HG02870 (cell line): Measurements from ENCODE around the gene HOTAIR.

Experiments used
- ATAC-seq: cut with Tn5 transposase; IDR thresholded peaks from one replicate; pipeline ENCODE4 v1.9.1; 2021; ENCODE audit warnings: mild to moderate bottlenecking, moderate library complexity; ENCODE audit not compliant: unreplicated experiment

HOTAIR gene

GRCh38 chr12:53948650-53949593, 25.8 kb downstream of the HOTAIR start:
- no peak for ATAC-seq

GRCh38 chr12:53947743-53948142, 27.0 kb downstream of the HOTAIR start:
- ATAC-seq: no peak

- ATAC-seq: no peak
Measured at GRCh38 chr12:53944907-53945847, 29.6 kb downstream of the HOTAIR start.

GRCh38 chr12:53944209-53944608, 30.5 kb downstream of the HOTAIR start:
- ATAC-seq: no peak

- no peak for ATAC-seq
Measured at GRCh38 chr12:53942467-53942997, 32.2 kb downstream of the HOTAIR start.

- no peak for ATAC-seq
Measured at GRCh38 chr12:53941750-53942149, 33.0 kb downstream of the HOTAIR start.

- no peak for ATAC-seq
Measured at GRCh38 chr12:53941187-53941586, 33.6 kb downstream of the HOTAIR start.

GRCh38 chr12:53940443-53941014, 34.2 kb downstream of the HOTAIR start:
- ATAC-seq: no peak

GRCh38 chr12:53939141-53940108, 35.3 kb downstream of the HOTAIR start:
- ATAC-seq: no peak

- no peak for ATAC-seq
Measured at GRCh38 chr12:53938326-53939140, 36.2 kb downstream of the HOTAIR start, which contains the start of gene HOXC13. TSS of gene HOXC13 (plus strand) at chr12:53938831. CDS start at chr12:53938907, 76 bp downstream.

GRCh38 chr12:53937596-53938325, 37.0 kb downstream of the HOTAIR start:
- no peak for ATAC-seq

- no peak for ATAC-seq
Measured at GRCh38 chr12:53937099-53937498, 37.7 kb downstream of the HOTAIR start.

- no peak for ATAC-seq
Measured at GRCh38 chr12:53935383-53936341, 39.1 kb downstream of the HOTAIR start.

GRCh38 chr12:53932915-53933314, 41.8 kb downstream of the HOTAIR start:
- no peak for ATAC-seq

- ATAC-seq: no peak
Measured at GRCh38 chr12:53931844-53932581, 42.7 kb downstream of the HOTAIR start.

- no peak for ATAC-seq
Measured at GRCh38 chr12:53930591-53931255, 44.0 kb downstream of the HOTAIR start.
